VCaP (cell line): ENCODE data around the gene NOP16.
A peak's percentile ranks its signal among the peaks of the same experiment; 100 is the strongest.
"Not testable (repeated sequence)": the region's sequence is repeated elsewhere in the genome, so short reads cannot be mapped to it uniquely, and the experiment has no call there.

ENCODE experiments used
- H3K27ac ChIP-seq: fragments of 450-650 bp; 2 replicates; pipeline ENCODE4 v1.5.1; 2017
- CTCF ChIP-seq: fragments of 450-650 bp; conservative IDR thresholded peaks from 2 replicates; pipeline ENCODE4 v1.5.1; 2017; ENCODE audit warnings: mild to moderate bottlenecking, moderate library complexity

NOP16 gene

GRCh38 chr5:176408590-176408989 lies 20.2 kb upstream of the NOP16 start:
- no peak overlapping the region for H3K27ac ChIP-seq
- TF ChIP-seq CTCF, result no peak

- H3K27ac ChIP-seq, result not testable (repeated sequence)
These were observed 19.8 kb upstream of the NOP16 start for GRCh38 chr5:176408252-176408573.

GRCh38 chr5:176407456-176408251 lies 19.3 kb upstream of the NOP16 start:
- H3K27ac ChIP-seq, result no peak overlapping the region
- no peak for TF ChIP-seq CTCF

GRCh38 chr5:176406436-176407052 lies 18.1 kb upstream of the NOP16 start:
- no peak for TF ChIP-seq CTCF
- H3K27ac ChIP-seq, result no peak overlapping the region

- no peak overlapping the region for H3K27ac ChIP-seq
These were observed 17.4 kb upstream of the NOP16 start for GRCh38 chr5:176405656-176406435.

GRCh38 chr5:176401281-176402205 lies 13.1 kb upstream of the NOP16 start:
- H3K27ac ChIP-seq, result no peak overlapping the region
- no peak for TF ChIP-seq CTCF

More at GRCh38 chr5:176405656-176406435, 17.4 kb upstream of the NOP16 start:
- peak; percentile 4; the same call in 1 of the 2 replicates for TF ChIP-seq CTCF

GRCh38 chr5:176400382-176401156 lies 12.2 kb upstream of the NOP16 start:
- TF ChIP-seq CTCF, result no peak
- no peak overlapping the region for H3K27ac ChIP-seq
